IMR-90 (cell line): ENCODE results near the gene PPOX. TPM values are rescaled to one million over a fixed set of nuclear protein-coding genes. Genes with fewer than 3 reads are reported as not detected.

Experiments used
- ATAC-seq: fragments of 200-7000 bp; cut with Tn5 transposase; 2 replicates; pipeline ENCODE4 v1.9.1; 2020; ENCODE audit warnings: low read depth, mild to moderate bottlenecking, moderate library complexity
- BruUV-seq: library from RNA; stranded (reverse); fragments of 400-500 nt; replicated peaks from 2 replicates; lab custom pipeline; 2021; lab: Mats Ljungman, UMichigan
- CTCF ChIA-PET: fragments of 300-600 bp; formaldehyde crosslinking; extraction: SDS; loops from one replicate; lab custom pipeline; 2021; ENCODE audit warnings: antibody characterized with exemption; lab: Yijun Ruan, JAX
- POLR2A ChIA-PET: fragments of 300-600 bp; sonication (Branson Sonifier 250); formaldehyde crosslinking; loops from one replicate; lab custom pipeline; 2022; ENCODE audit warnings: antibody characterized with exemption; ENCODE audit not compliant: unreplicated experiment; lab: Charles Lee
- DNase-seq: peaks from one replicate; pipeline ENCODE4 v3.0.0; 2013
- H2AFZ ChIP-seq: replicated peaks from 2 replicates; pipeline ENCODE3; 2013; ENCODE audit warnings: low read length, mild to moderate bottlenecking; ENCODE audit not compliant: poor library complexity
- H2AK5ac ChIP-seq: 2 replicates; pipeline ENCODE4 v1.6.1; 2013; ENCODE audit warnings: low read depth, low read length, inconsistent platforms
- H2AK9ac ChIP-seq: replicated peaks from 2 replicates; pipeline ENCODE3; 2013; ENCODE audit warnings: mild to moderate bottlenecking, low read depth, low read length, moderate library complexity; ENCODE audit not compliant: poor library complexity
- H2BK120ac ChIP-seq: 2 replicates; pipeline ENCODE4 v1.6.1; 2013; ENCODE audit warnings: low read depth, low read length, inconsistent platforms
- H2BK15ac ChIP-seq: 3 replicates; pipeline ENCODE4 v1.6.1; 2013; ENCODE audit warnings: low read depth, low read length, inconsistent platforms
- H2BK20ac ChIP-seq: 2 replicates; pipeline ENCODE4 v1.6.1; 2013; ENCODE audit warnings: low read depth, mild to moderate bottlenecking, inconsistent platforms, low read length, moderate library complexity
- H2BK5ac ChIP-seq: 2 replicates; pipeline ENCODE4 v1.6.1; 2013; ENCODE audit warnings: mild to moderate bottlenecking, low read depth, low read length, inconsistent platforms; ENCODE audit not compliant: poor library complexity, severe bottlenecking
- H3K14ac ChIP-seq: replicated peaks from 2 replicates; pipeline ENCODE4 v1.6.1; 2013; ENCODE audit warnings: low read depth, low read length, inconsistent platforms
- H3K18ac ChIP-seq: 2 replicates; pipeline ENCODE4 v1.6.1; 2013; ENCODE audit warnings: low read depth, low read length, control low read depth
- H3K23ac ChIP-seq: 2 replicates; pipeline ENCODE4 v1.6.1; 2013; ENCODE audit warnings: low read depth, low read length, inconsistent platforms
- H3K27ac ChIP-seq: 2 replicates; pipeline ENCODE4 v1.5.1; 2013; ENCODE audit warnings: mild to moderate bottlenecking, control low read depth, low read length; ENCODE audit not compliant: insufficient read depth
- H3K27me3 ChIP-seq: 2 replicates; pipeline ENCODE4 v1.6.1; 2013; ENCODE audit warnings: low read length; ENCODE audit not compliant: control insufficient read depth, insufficient read depth
- H3K36me3 ChIP-seq: 2 replicates; pipeline ENCODE4 v1.6.1; 2013; ENCODE audit warnings: low read length, mixed read lengths; ENCODE audit not compliant: control insufficient read depth, insufficient read depth
- H3K4ac ChIP-seq: 2 replicates; pipeline ENCODE4 v1.6.1; 2013; ENCODE audit warnings: low read depth, low read length, inconsistent platforms
- H3K4me1 ChIP-seq: 2 replicates; pipeline ENCODE4 v1.6.1; 2013; ENCODE audit warnings: low read length, mixed read lengths; ENCODE audit not compliant: control insufficient read depth, insufficient read depth
- H3K4me2 ChIP-seq: 2 replicates; pipeline ENCODE4 v1.6.1; 2013; ENCODE audit warnings: low read depth, mild to moderate bottlenecking, control low read depth, low read length, moderate library complexity
- H3K4me3 ChIP-seq: 2 replicates; pipeline ENCODE4 v1.5.1; 2013; ENCODE audit warnings: low read depth, mild to moderate bottlenecking, control low read depth, low read length, moderate library complexity; ENCODE audit not compliant: insufficient read depth
- H3K56ac ChIP-seq: 2 replicates; pipeline ENCODE4 v1.6.1; 2013; ENCODE audit warnings: low read length, inconsistent platforms; ENCODE audit not compliant: insufficient read depth; ENCODE audit errors: extremely low read depth
- H3K79me1 ChIP-seq, 2 experiments: 2 replicates each; pipeline ENCODE4 v1.6.1; 2013; ENCODE audit warnings: low read length in 2 of 2, inconsistent platforms in 1 of 2, low read depth in 1 of 2
- H3K9ac ChIP-seq: 2 replicates; pipeline ENCODE4 v1.6.1; 2013; ENCODE audit warnings: low read depth, low read length, control low read depth
- H3K9me1 ChIP-seq: 2 replicates; pipeline ENCODE4 v1.6.1; 2013; ENCODE audit warnings: low read length, inconsistent platforms; ENCODE audit not compliant: insufficient read depth
- H3K9me3 ChIP-seq: 2 replicates; pipeline ENCODE4 v1.6.1; 2013; ENCODE audit warnings: low read length; ENCODE audit not compliant: control insufficient read depth, insufficient read depth
- H4K20me1 ChIP-seq: 2 replicates; pipeline ENCODE4 v1.6.1; 2013; ENCODE audit warnings: low read length, inconsistent platforms; ENCODE audit not compliant: insufficient read depth
- H4K5ac ChIP-seq: 2 replicates; pipeline ENCODE4 v1.6.1; 2013; ENCODE audit warnings: mild to moderate bottlenecking, low read depth, low read length, control low read depth
- H4K8ac ChIP-seq, 2 experiments: 2 replicates each; pipeline ENCODE4 v1.6.1; 2013; ENCODE audit warnings: low read depth in 2 of 2, low read length in 2 of 2, control low read depth in 1 of 2, inconsistent platforms in 1 of 2
- H4K91ac ChIP-seq: 2 replicates; pipeline ENCODE4 v1.6.1; 2013; ENCODE audit warnings: low read depth, low read length, inconsistent platforms; ENCODE audit not compliant: insufficient read depth
- BHLHE40 ChIP-seq: fragments of 150-350 bp; IDR thresholded peaks from 2 replicates; pipeline ENCODE4 v1.6.1; 2016; ENCODE audit warnings: mild to moderate bottlenecking, low read depth, low read length
- CEBPB ChIP-seq: IDR thresholded peaks from 2 replicates; pipeline ENCODE4 v1.6.1; 2012; ENCODE audit warnings: low read depth, low read length, improper control_type of control experiment
- CHD1 ChIP-seq: IDR thresholded peaks from 2 replicates; pipeline ENCODE4 v1.6.1; 2012; ENCODE audit warnings: low read depth, low read length, improper control_type of control experiment
- CTCF ChIP-seq: conservative IDR thresholded peaks from 2 replicates; pipeline ENCODE4 v1.5.1; 2012; ENCODE audit warnings: mild to moderate bottlenecking, low read depth, low read length, improper control_type of control experiment
- FOS ChIP-seq: fragments of 150-350 bp; IDR thresholded peaks from 2 replicates; pipeline ENCODE4 v1.6.1; 2016; ENCODE audit warnings: low read depth, low read length
- MAFK ChIP-seq: IDR thresholded peaks from 2 replicates; pipeline ENCODE4 v1.6.1; 2012; ENCODE audit warnings: low read depth, low read length, improper control_type of control experiment
- MXI1 ChIP-seq: IDR thresholded peaks from 2 replicates; pipeline ENCODE4 v1.6.1; 2012; ENCODE audit warnings: low read depth, mild to moderate bottlenecking, low read length, moderate library complexity, borderline replicate concordance
- NFE2L2 ChIP-seq: fragments of 150-350 bp; IDR thresholded peaks from 2 replicates; pipeline ENCODE4 v1.6.1; 2016; ENCODE audit warnings: low read depth, mild to moderate bottlenecking, low read length
- RAD21 ChIP-seq: IDR thresholded peaks from 2 replicates; pipeline ENCODE4 v1.6.1; 2012; ENCODE audit warnings: low read length, improper control_type of control experiment
- RCOR1 ChIP-seq: IDR thresholded peaks from 2 replicates; pipeline ENCODE4 v1.6.1; 2012; ENCODE audit warnings: mild to moderate bottlenecking, low read length, improper control_type of control experiment; ENCODE audit not compliant: insufficient replicate concordance
- RFX5 ChIP-seq: IDR thresholded peaks from 2 replicates; pipeline ENCODE4 v1.8.0; 2012; ENCODE audit warnings: low read depth, mild to moderate bottlenecking, low read length, moderate library complexity
- SMC3 ChIP-seq: fragments of 150-350 bp; IDR thresholded peaks from 2 replicates; pipeline ENCODE4 v1.6.1; 2016; ENCODE audit warnings: low read depth, mild to moderate bottlenecking, antibody characterized with exemption, low read length, moderate library complexity
- USF2 ChIP-seq: fragments of 150-350 bp; IDR thresholded peaks from 2 replicates; pipeline ENCODE4 v1.6.1; 2017; ENCODE audit warnings: mild to moderate bottlenecking, antibody characterized with exemption, low read length, low read depth
- WGBS, 2 experiments: methylation state at CpG; one replicate each; pipeline versions ENCODE4 v1.1.5 to v1.1.7; 2013; ENCODE audit warnings: missing lambda C conversion rate in 2 of 2; ENCODE audit not compliant: insufficient read length in 1 of 2; ENCODE audit errors: extremely low coverage in 2 of 2; 5-methylcytosine and 5-hydroxymethylcytosine counted together
- dilution Hi-C: fragments of 300-500 bp; cut with HindIII; formaldehyde crosslinking; loops from one replicate; pipeline ENCODE4 v1.14.3; 2018; ENCODE audit warnings: low sequenced_read_pairs; ENCODE audit not compliant: unreplicated experiment
- in situ Hi-C: fragments of 300-500 bp; cut with MboI; formaldehyde crosslinking; loops from 3 replicates; pipeline ENCODE4 v1.14.3; 2019; ENCODE audit warnings: low sequenced_read_pairs, inconsistent platforms, mixed read lengths
- intact Hi-C: fragments of 100-400 bp; cut with micrococcal nuclease; formaldehyde crosslinking; loops from 2 replicates; pipeline ENCODE4 v1.10.0; 2022
- polyA plus RNA-seq, 3 experiments: library from polyadenylated mRNA; depleted of rRNA; stranded (reverse); fragments of >200 nt; gene quantifications; 2 replicates each; pipeline ENCODE4 v1.2.3, GENCODE V29; 2012; ENCODE audit warnings: low replicate concordance in 1 of 3
- total RNA-seq: library from RNA; depleted of rRNA; stranded (reverse); fragments of >200 nt; gene quantifications from 2 replicates; pipeline ENCODE4 v1.2.3, GENCODE V29; 2012

The PPOX gene
- total and polyA plus RNA-seq, 2 of the 4 experiments (the other 2 are of a cell fraction), result 6.1 to 14.3 TPM

DNA sequence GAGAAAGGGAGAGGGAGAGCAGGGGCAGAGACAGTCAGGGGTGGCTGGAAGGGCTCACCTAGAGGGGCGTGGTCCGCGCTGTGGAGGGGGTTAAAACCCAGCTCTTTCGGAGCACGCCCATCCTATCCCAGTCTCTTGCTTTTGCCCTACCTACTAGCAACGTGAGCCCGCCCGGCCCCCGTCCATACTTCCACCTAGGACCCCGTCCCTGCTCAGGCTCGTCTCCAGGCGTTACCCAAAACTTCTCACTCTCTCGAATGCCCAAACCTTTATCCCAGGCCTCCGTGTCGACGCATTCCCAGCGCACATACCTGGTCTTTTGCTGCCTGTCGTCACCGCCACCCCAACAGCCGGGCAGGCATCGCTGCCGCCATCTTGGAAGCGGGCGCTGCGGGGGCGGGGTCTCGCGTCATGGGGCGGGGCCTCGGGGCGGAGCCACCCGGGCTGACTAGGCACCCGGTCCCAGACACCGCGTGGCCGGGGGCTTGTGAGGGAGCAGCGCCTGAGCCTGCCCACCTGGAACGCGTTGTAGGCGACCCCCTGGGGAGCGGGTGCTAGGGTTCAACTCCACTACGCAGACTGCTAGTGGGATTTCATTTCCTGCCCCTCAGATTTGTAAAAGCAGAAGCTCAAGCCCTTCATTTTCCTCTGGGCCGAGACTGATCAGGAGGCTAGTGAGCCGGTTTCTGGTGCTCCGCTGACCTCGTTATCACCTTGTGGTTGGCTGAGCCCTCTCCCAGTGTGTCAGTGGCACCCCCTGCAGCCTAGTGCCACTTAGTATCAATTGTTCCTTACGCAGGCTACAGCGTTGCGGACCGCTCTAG, 11.1 kb downstream of the PPOX start, which contains the start of gene B4GALT3:
Gene B4GALT3, minus strand, starts transcription at position 396 of the 824 bp plus-strand sequence. CDS start 1,447 bp downstream, outside the sequence.
- H3K4me1 ChIP-seq, result peaks cover 17% of the 10 kb centered on the region
- no peak within 1 kb of the TSS for H2BK20ac ChIP-seq
- peak within 1 kb of the TSS; percentile 94 for H3K23ac ChIP-seq
- H3K14ac ChIP-seq, result peak within 1 kb of the TSS; percentile 91
- intact Hi-C loops (no loop called here), in situ Hi-C loops (no loop called here), dilution Hi-C loops (no loop called here)
- H4K8ac ChIP-seq, result peak within 1 kb of the TSS; percentile 87 to 99
- no peak within 1 kb of the TSS for H2BK15ac ChIP-seq
- no peaks in the 10 kb centered on the region for H3K27me3 ChIP-seq
- ATAC-seq (peak; percentile 97), DNase-seq (peak; percentile 65)
- H3K4me2 ChIP-seq, result peak within 1 kb of the TSS; percentile 96
- H2BK120ac ChIP-seq, result peak within 1 kb of the TSS; percentile 75
- H2AK5ac ChIP-seq, result peak within 1 kb of the TSS; percentile 78
- H2BK5ac ChIP-seq, result peak within 1 kb of the TSS; percentile 90
- H2AFZ ChIP-seq, result peak within 1 kb of the TSS; percentile 100
- H3K79me1 ChIP-seq, result peaks cover 14 to 32% of the 10 kb centered on the region in 2 experiments
- peaks cover 20% of the 10 kb centered on the region for H3K36me3 ChIP-seq
- H3K9me1 ChIP-seq, result peaks cover 14% of the 10 kb centered on the region
- H3K18ac ChIP-seq, result peak within 1 kb of the TSS; percentile 96
- peak within 1 kb of the TSS; percentile 98 for H4K5ac ChIP-seq
- peaks cover 13% of the 10 kb centered on the region; the same call in 1 of the 2 replicates for H4K20me1 ChIP-seq
- peak within 1 kb of the TSS; percentile 80; the same call in 1 of the 2 replicates for H3K56ac ChIP-seq
- H3K4me3 ChIP-seq, result peak within 1 kb of the TSS; percentile 98
- H3K9ac ChIP-seq, result peak within 1 kb of the TSS; percentile 99
- peak within 1 kb of the TSS; percentile 97 for H2AK9ac ChIP-seq
- H3K9me3 ChIP-seq, result no peaks in the 10 kb centered on the region
- ChIA-PET POLR2A (no interaction called here), CTCF (interaction anchor here (1.9 kb wide), 1 partner anchor 11 kb away, joined by 5 read pairs; the partner anchor contains the start of gene PPOX)
- WGBS, 2 experiments, result 2% methylated on average over 33 of the region's 50 CpGs; no CpG with 5 or more reads in 1 of the 2 experiments
- H4K91ac ChIP-seq, result peak within 1 kb of the TSS; percentile 82
- peak within 1 kb of the TSS; percentile 98 for H3K27ac ChIP-seq
- H3K4ac ChIP-seq, result peak within 1 kb of the TSS; percentile 94
- BruUV-seq, result no TSS peak
- TF ChIP-seq BHLHE40 (no peak), MXI1 (peak; percentile 62; the same call in 1 of the 2 replicates), FOS (no peak), CEBPB (no peak), MAFK (no peak), USF2 (0 out of 2 replicates have a peak, but pooled peaks have one; percentile 13), RCOR1 (no peak), NFE2L2 (no peak), RFX5 (no peak), SMC3 (no peak), RAD21 (no peak), CHD1 (no peak), CTCF (no peak)
